ENCODE results near the gene NKX2-3.

The NKX2-3 gene

GRCh38 chr10:99526861-99527504, 5.8 kb upstream of the NKX2-3 start:
- DNase-seq = no peak

- no peak for DNase-seq
Observed at GRCh38 chr10:99527526-99528493, 4.9 kb upstream of the NKX2-3 start.

GRCh38 chr10:99528494-99529441, 4.0 kb upstream of the NKX2-3 start:
- no peak for DNase-seq

- DNase-seq = no peak
Observed at GRCh38 chr10:99529591-99530107, 3.1 kb upstream of the NKX2-3 start.

GRCh38 chr10:99530108-99531025, 2.4 kb upstream of the NKX2-3 start:
- DNase-seq = no peak

- no peak for DNase-seq
Observed at GRCh38 chr10:99531026-99531695, 1.6 kb upstream of the NKX2-3 start.

- no peak for DNase-seq
Observed at GRCh38 chr10:99531696-99532593, 797 bp upstream of the NKX2-3 start.

- no peak for DNase-seq
Observed at GRCh38 chr10:99533496-99534449, 1.0 kb downstream of the NKX2-3 start.

GRCh38 chr10:99534450-99534938, 1.8 kb downstream of the NKX2-3 start:
- no peak for DNase-seq

- DNase-seq = no peak
Observed at GRCh38 chr10:99534939-99535763, 2.4 kb downstream of the NKX2-3 start.

- DNase-seq = no peak
Observed at GRCh38 chr10:99535764-99536337, 3.1 kb downstream of the NKX2-3 start.

- DNase-seq = no peak
Observed at GRCh38 chr10:99536338-99537085, 3.8 kb downstream of the NKX2-3 start.

- DNase-seq = no peak
Observed at GRCh38 chr10:99537086-99537988, 4.6 kb downstream of the NKX2-3 start.

- no peak for DNase-seq
Observed at GRCh38 chr10:99537989-99538917, 5.5 kb downstream of the NKX2-3 start.

Measured in NCI-H446 treated with DMSO at 0.1 percent for 48 hours (cell line).